ENCODE data around the gene PDAP1. TPM values are rescaled to one million over a fixed set of nuclear protein-coding genes. Genes with fewer than 3 reads are reported as not detected.

PDAP1 gene
- total and polyA plus RNA-seq, 2 of the 8 experiments (the other 6 are each of a cell fraction or from before 2014, with no cell fraction given): 26.6 to 169 TPM

GRCh38 chr7:99383203-99383602 is 25.2 kb downstream of the PDAP1 start:
- no peak overlapping the region for H3K56ac ChIP-seq (replicated peaks; ENCODE audit: insufficient read length, low read depth, low read length)
- CTCF ChIA-PET (ENCODE audit: partially characterized antibody): no interaction called here
- H3K79me2 ChIP-seq (ENCODE audit: control insufficient read depth in 1 of 2, insufficient read depth in 2 of 2, low read length in 2 of 2): peaks cover 0 to 13% of the 10 kb centered on the region in 2 experiments; a peak in 1 of 4 replicates
- H3K9ac ChIP-seq (replicated peaks in 1 of 4; ENCODE audit: extremely low read depth in 1 of 4, low read depth in 3 of 4, low read length in 3 of 4): no peak overlapping the region
- peaks cover 13% of the 10 kb centered on the region for H3K79me1 ChIP-seq (ENCODE audit: low read depth, low read length)
- H2AK5ac ChIP-seq (ENCODE audit: low read depth, low read length): no peak overlapping the region
- no peaks in the 10 kb centered on the region for H3K27me3 ChIP-seq (replicated peaks in 1 of 4; ENCODE audit: control insufficient read depth in 3 of 4, extremely low read depth in 1 of 4, insufficient read depth in 3 of 4, low read length in 3 of 4)
- H3K23ac ChIP-seq (ENCODE audit: insufficient read length): no peak overlapping the region
- TF ChIP-seq ATF3 (IDR thresholded peaks at IDR 0.05; ENCODE audit: insufficient read depth, low read depth, low read length) (no peak), E2F6 (IDR thresholded peaks at IDR 0.05) (no peak), KDM1A (IDR thresholded peaks at IDR 0.05; ENCODE audit: borderline replicate concordance, low read length) (no peak), CTCF (IDR thresholded peaks at IDR 0.05; ENCODE audit: control extremely low read depth in 1 of 3, insufficient read depth in 1 of 3, low read depth in 1 of 3, low read length in 3 of 3) (no peak), SRF (IDR thresholded peaks at IDR 0.05; ENCODE audit: low read depth, low read length) (no peak), CTBP2 (IDR thresholded peaks at IDR 0.05; ENCODE audit: borderline replicate concordance, insufficient read depth, insufficient read length, low read length) (no peak)
- H3K4ac ChIP-seq (replicated peaks; ENCODE audit: insufficient read length, low read depth, low read length): no peak overlapping the region
- H2BK15ac ChIP-seq (ENCODE audit: low read length): no peak overlapping the region
- H3K4me1 ChIP-seq (replicated peaks in 1 of 4; ENCODE audit: control insufficient read depth in 3 of 4, insufficient read depth in 4 of 4, low read length in 3 of 4): peaks cover 0 to 5% (median 1%) of the 10 kb centered on the region in 4 experiments; a peak in 3 of 7 replicates
- no peak overlapping the region for H3K4me3 ChIP-seq (ENCODE audit: extremely low read depth in 1 of 4, insufficient read depth in 2 of 4, low read depth in 3 of 4, low read length in 4 of 4)
- H4K5ac ChIP-seq (ENCODE audit: insufficient read length, low read depth, low read length): no peak overlapping the region
- no peak overlapping the region for H3K18ac ChIP-seq (ENCODE audit: extremely low read depth, low read length)
- DNase-seq (ENCODE audit: low read depth in 1 of 2, low spot score in 2 of 2): no peak
- H4K91ac ChIP-seq (replicated peaks; ENCODE audit: insufficient read length, low read length): no peak overlapping the region
- H3K14ac ChIP-seq (ENCODE audit: insufficient read length): no peak overlapping the region
- no peak overlapping the region for H3K4me2 ChIP-seq (ENCODE audit: insufficient read depth in 1 of 2, low read depth in 2 of 2, low read length in 2 of 2)
- peaks cover 12 to 21% of the 10 kb centered on the region in 2 experiments for H4K20me1 ChIP-seq (replicated peaks in 1 of 2; ENCODE audit: control insufficient read depth in 1 of 2, insufficient read depth in 2 of 2, low read length in 2 of 2)
- H3K27ac ChIP-seq (ENCODE audit: low read depth, low read length): no peak overlapping the region
- no peak overlapping the region for H2AFZ ChIP-seq (ENCODE audit: low read length)
- no peak overlapping the region for H2BK5ac ChIP-seq (ENCODE audit: low read depth, low read length)
- FAIRE-seq: no peak
- H3K9me3 ChIP-seq (ENCODE audit: insufficient read depth in 2 of 2, low read depth in 1 of 2, low read length in 1 of 2): no peaks in the 10 kb centered on the region
- H4K8ac ChIP-seq (ENCODE audit: extremely low read depth, insufficient read depth, low read length): no peak overlapping the region
- POLR2A ChIA-PET (ENCODE audit: partially characterized antibody): interaction anchor here (0.9 to 3.3 kb wide), 4 partner anchors 9 to 25 kb away, joined by 3 to 18 read pairs (median 5); partner anchors contain the start of genes BUD31 and PDAP1
- no peak overlapping the region for H2BK12ac ChIP-seq (ENCODE audit: low read depth, low read length)
- no peak overlapping the region for H2BK20ac ChIP-seq (ENCODE audit: low read length)
- WGBS, 2 experiments (ENCODE audit: extremely low coverage in 1 of 2, insufficient coverage in 1 of 2, insufficient read length in 1 of 2, insufficient replicate concordance in 2 of 2, low coverage in 1 of 2, low lambda C conversion rate in 2 of 2, missing lambda C conversion rate in 1 of 2): 88% methylated on average over 10 of the region's 10 CpGs; no CpG with 5 or more reads in 1 of the 2 experiments
- no peaks in the 10 kb centered on the region; the same call in 1 of the 2 replicates for H3K23me2 ChIP-seq (ENCODE audit: low read depth, low read length)
- H3K36me3 ChIP-seq (ENCODE audit: control insufficient read depth in 2 of 4, insufficient read depth in 4 of 4, low read length in 3 of 4): peaks cover 1 to 7% (median 3%) of the 10 kb centered on the region in 4 experiments; a peak in 4 of 8 replicates
- no peak overlapping the region for H2BK120ac ChIP-seq (replicated peaks; ENCODE audit: low read depth, low read length)
